HG03139 (cell line): Measurements from ENCODE around the gene RNLS.
"Not testable (repeated sequence)": the region's sequence is repeated elsewhere in the genome, so short reads cannot be mapped to it uniquely, and the experiment has no call there.

ENCODE experiments used
- ATAC-seq: cut with Tn5 transposase; IDR thresholded peaks from one replicate; pipeline ENCODE4 v1.9.1; 2021; ENCODE audit not compliant: unreplicated experiment

The RNLS gene

GRCh38 chr10:88311264-88311663, 271.9 kb downstream of the RNLS start:
- no peak for ATAC-seq

- no peak for ATAC-seq
Observed at GRCh38 chr10:88309365-88309764, 273.8 kb downstream of the RNLS start.

GRCh38 chr10:88308361-88308760, 274.8 kb downstream of the RNLS start:
- not testable (repeated sequence) for ATAC-seq

- ATAC-seq: no peak
Observed at GRCh38 chr10:88299787-88300186, 283.3 kb downstream of the RNLS start.

GRCh38 chr10:88297103-88297502, 286.0 kb downstream of the RNLS start:
- no peak for ATAC-seq

GRCh38 chr10:88293651-88294230, 289.4 kb downstream of the RNLS start:
- no peak for ATAC-seq

GRCh38 chr10:88293073-88293472, 290.0 kb downstream of the RNLS start:
- ATAC-seq: no peak

GRCh38 chr10:88292185-88292514, 291.0 kb downstream of the RNLS start:
- ATAC-seq: no peak

- no peak for ATAC-seq
Observed at GRCh38 chr10:88291289-88292184, 291.6 kb downstream of the RNLS start.

GRCh38 chr10:88289342-88289741, 293.8 kb downstream of the RNLS start:
- no peak for ATAC-seq

- ATAC-seq: no peak
Observed at GRCh38 chr10:88288320-88289059, 294.6 kb downstream of the RNLS start.

- ATAC-seq: no peak
Observed at GRCh38 chr10:88286030-88286429, 297.1 kb downstream of the RNLS start.

GRCh38 chr10:88281592-88282347, 301.3 kb downstream of the RNLS start:
- ATAC-seq: no peak

- ATAC-seq: no peak
Observed at GRCh38 chr10:88280518-88280917, 302.6 kb downstream of the RNLS start.

- ATAC-seq: no peak
Observed at GRCh38 chr10:88278912-88279311, 304.2 kb downstream of the RNLS start.

- ATAC-seq: not testable (repeated sequence)
Observed at GRCh38 chr10:88276945-88277344, 306.2 kb downstream of the RNLS start.

- no peak for ATAC-seq
Observed at GRCh38 chr10:88274286-88274685, 308.8 kb downstream of the RNLS start.

- no peak for ATAC-seq
Observed at GRCh38 chr10:88273567-88273966, 309.6 kb downstream of the RNLS start.

- peak; percentile 17 for ATAC-seq
Observed at GRCh38 chr10:88271761-88272543, 311.2 kb downstream of the RNLS start.
